GM10847 (cell line): ENCODE results near the gene STON2.

ENCODE experiments used
- POLR2A ChIP-seq: IDR thresholded peaks from 2 replicates; pipeline ENCODE4 v1.6.1; 2011; ENCODE audit not compliant: insufficient read length; ENCODE audit errors: extremely low read depth

Gene STON2

GRCh38 chr14:81220830-81221578 lies 179.1 kb downstream of the STON2 start, which contains the start of gene GTF2A1:
Gene GTF2A1 (minus strand): TSS chr14:81220959. CDS start chr14:81220518, 441 bp downstream.
- TF ChIP-seq POLR2A = peak; percentile 99

- no peak for TF ChIP-seq POLR2A
Observed at GRCh38 chr14:81220580-81220829, 179.6 kb downstream of the STON2 start.

GRCh38 chr14:81219759-81220579 lies 180.2 kb downstream of the STON2 start:
- no peak for TF ChIP-seq POLR2A

GRCh38 chr14:81219210-81219758 lies 180.8 kb downstream of the STON2 start:
- peak; percentile 96 for TF ChIP-seq POLR2A

GRCh38 chr14:81211844-81212243 lies 188.3 kb downstream of the STON2 start:
- no peak for TF ChIP-seq POLR2A
